KMS-11 (cell line): Measurements from ENCODE around the gene DUS1L.

ENCODE experiments used
- H2AFZ ChIP-seq: fragments of 200-600 bp; sonication (generic); 2 replicates; pipeline ENCODE4 v1.6.1; 2016; ENCODE audit warnings: antibody characterized with exemption, mixed run types, low read depth
- H3K27ac ChIP-seq: fragments of 200-600 bp; sonication (generic); 2 replicates; pipeline ENCODE4 v1.6.1; 2016; ENCODE audit warnings: mild to moderate bottlenecking, mixed run types
- H3K27me3 ChIP-seq: fragments of 200-600 bp; sonication (generic); 2 replicates; pipeline ENCODE4 v1.6.1; 2017; ENCODE audit warnings: mild to moderate bottlenecking, low read depth, mixed run types, moderate library complexity; ENCODE audit not compliant: insufficient read depth
- H3K36me3 ChIP-seq: fragments of 200-600 bp; sonication (generic); 2 replicates; pipeline ENCODE4 v1.6.1; 2017; ENCODE audit warnings: mild to moderate bottlenecking, mixed run types; ENCODE audit not compliant: insufficient read depth
- H3K4me1 ChIP-seq: fragments of 200-600 bp; sonication (generic); 2 replicates; pipeline ENCODE4 v1.6.1; 2016; ENCODE audit warnings: mild to moderate bottlenecking, low read depth, mixed run types; ENCODE audit not compliant: poor library complexity, severe bottlenecking
- H3K4me2 ChIP-seq: fragments of 200-600 bp; sonication (generic); 2 replicates; pipeline ENCODE4 v1.7.0; 2016; ENCODE audit warnings: mild to moderate bottlenecking, mixed run types
- H3K4me3 ChIP-seq: fragments of 200-600 bp; sonication (generic); IDR thresholded peaks from 2 replicates; pipeline ENCODE4 v1.6.1; 2017; ENCODE audit warnings: low read depth, low read length, mixed read lengths; ENCODE audit not compliant: insufficient read depth
- H3K79me2 ChIP-seq: fragments of 200-600 bp; sonication (generic); 2 replicates; pipeline ENCODE4 v1.6.1; 2016; ENCODE audit warnings: low read depth, mixed run types; ENCODE audit not compliant: insufficient read depth
- H3K9ac ChIP-seq: fragments of 200-600 bp; sonication (generic); 2 replicates; pipeline ENCODE4 v1.6.1; 2016; ENCODE audit warnings: mild to moderate bottlenecking, mixed run types
- H4K20me1 ChIP-seq: fragments of 200-600 bp; sonication (generic); 2 replicates; pipeline ENCODE4 v1.6.1; 2016; ENCODE audit warnings: mild to moderate bottlenecking, mixed run types; ENCODE audit not compliant: insufficient read depth
- CTCF ChIP-seq: fragments of 200-600 bp; sonication (generic); conservative IDR thresholded peaks from 2 replicates; pipeline ENCODE4 v1.6.1; 2017; ENCODE audit warnings: low read depth, mild to moderate bottlenecking, antibody characterized with exemption, low read length, moderate library complexity, mixed read lengths

The DUS1L gene

GRCh38 chr17:82062076-82062983, 3.3 kb downstream of the DUS1L start:
- Histone ChIP-seq H3K27me3 (no peaks in the 10 kb centered on the region), H3K9ac (no peak overlapping the region), H3K36me3 (peaks cover 10% of the 10 kb centered on the region), H3K27ac (no peak overlapping the region), H3K4me2 (no peak overlapping the region), H4K20me1 (no peaks in the 10 kb centered on the region), H3K4me3 (no peak overlapping the region), H3K79me2 (peaks cover 13% of the 10 kb centered on the region), H2AFZ (no peak overlapping the region), H3K4me1 (peaks cover 14% of the 10 kb centered on the region)
- TF ChIP-seq CTCF: no peak

GRCh38 chr17:82061047-82061925, 4.3 kb downstream of the DUS1L start:
- Histone ChIP-seq H3K4me1 (peaks cover 12% of the 10 kb centered on the region), H3K27me3 (no peaks in the 10 kb centered on the region)

GRCh38 chr17:82060614-82061013, 5.0 kb downstream of the DUS1L start:
- H3K4me2 ChIP-seq: no peak overlapping the region
- no peak overlapping the region for H3K4me3 ChIP-seq
- peaks cover 13% of the 10 kb centered on the region for H3K79me2 ChIP-seq
- no peaks in the 10 kb centered on the region for H3K27me3 ChIP-seq
- no peak overlapping the region for H3K9ac ChIP-seq
- H3K4me1 ChIP-seq: peaks cover 9% of the 10 kb centered on the region
- no peak overlapping the region for H3K27ac ChIP-seq
- no peak overlapping the region for H2AFZ ChIP-seq
- no peak for TF ChIP-seq CTCF
- H4K20me1 ChIP-seq: no peaks in the 10 kb centered on the region
- peaks cover 10% of the 10 kb centered on the region for H3K36me3 ChIP-seq

More at GRCh38 chr17:82061047-82061925, 4.3 kb downstream of the DUS1L start:
- Histone ChIP-seq H2AFZ (no peak overlapping the region), H3K4me2 (no peak overlapping the region), H3K9ac (no peak overlapping the region), H3K36me3 (peaks cover 10% of the 10 kb centered on the region), H4K20me1 (no peaks in the 10 kb centered on the region), H3K79me2 (peaks cover 13% of the 10 kb centered on the region), H3K4me3 (no peak overlapping the region), H3K27ac (no peak overlapping the region)
- TF ChIP-seq CTCF: no peak

GRCh38 chr17:82060001-82060380, 5.6 kb downstream of the DUS1L start:
- Histone ChIP-seq H3K27me3 (no peaks in the 10 kb centered on the region), H3K27ac (no peak overlapping the region), H3K9ac (no peak overlapping the region), H3K36me3 (peaks cover 11% of the 10 kb centered on the region), H3K4me1 (peaks cover 9% of the 10 kb centered on the region), H4K20me1 (no peaks in the 10 kb centered on the region), H3K4me3 (no peak overlapping the region), H2AFZ (no peak overlapping the region), H3K4me2 (no peak overlapping the region), H3K79me2 (peaks cover 10% of the 10 kb centered on the region)
- no peak for TF ChIP-seq CTCF
